Activated CD4-positive, CD25-positive, alpha-beta regulatory T cell treated with anti-CD3 and anti-CD28 coated beads, Interleukin-2, amount 50 U/mL, for 24 hours (primary cell): Measurements from ENCODE around the gene NR1D1.

ENCODE experiments used
- ATAC-seq, 2 donors: fragments of 150-1000 bp; cut with Tn5 transposase; one replicate each; pipeline ENCODE4 v1.10.0; 2021; ENCODE audit warnings: mild to moderate bottlenecking in 1 of 2, moderate library complexity in 1 of 2

NR1D1 gene

DNA sequence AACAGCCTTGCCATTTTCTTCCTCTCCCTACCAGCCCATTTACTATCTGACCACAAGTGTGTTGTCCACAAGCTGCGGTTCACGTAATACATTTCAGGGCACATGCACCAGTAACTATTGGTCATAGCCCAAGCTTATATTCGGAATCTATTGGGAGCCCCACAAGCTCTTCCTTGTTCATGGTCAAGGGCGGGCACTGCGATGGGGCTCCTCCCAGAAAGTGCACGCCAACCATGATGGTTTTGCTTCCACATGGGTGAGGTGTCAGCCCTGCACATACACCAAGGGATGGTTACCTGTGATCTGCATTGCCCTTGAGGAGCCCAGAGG lies 25.6 kb downstream of the NR1D1 start:
- no peak for ATAC-seq

- no peak for ATAC-seq
These were observed 26.2 kb downstream of the NR1D1 start for GRCh38 chr17:40074175-40074512.

DNA sequence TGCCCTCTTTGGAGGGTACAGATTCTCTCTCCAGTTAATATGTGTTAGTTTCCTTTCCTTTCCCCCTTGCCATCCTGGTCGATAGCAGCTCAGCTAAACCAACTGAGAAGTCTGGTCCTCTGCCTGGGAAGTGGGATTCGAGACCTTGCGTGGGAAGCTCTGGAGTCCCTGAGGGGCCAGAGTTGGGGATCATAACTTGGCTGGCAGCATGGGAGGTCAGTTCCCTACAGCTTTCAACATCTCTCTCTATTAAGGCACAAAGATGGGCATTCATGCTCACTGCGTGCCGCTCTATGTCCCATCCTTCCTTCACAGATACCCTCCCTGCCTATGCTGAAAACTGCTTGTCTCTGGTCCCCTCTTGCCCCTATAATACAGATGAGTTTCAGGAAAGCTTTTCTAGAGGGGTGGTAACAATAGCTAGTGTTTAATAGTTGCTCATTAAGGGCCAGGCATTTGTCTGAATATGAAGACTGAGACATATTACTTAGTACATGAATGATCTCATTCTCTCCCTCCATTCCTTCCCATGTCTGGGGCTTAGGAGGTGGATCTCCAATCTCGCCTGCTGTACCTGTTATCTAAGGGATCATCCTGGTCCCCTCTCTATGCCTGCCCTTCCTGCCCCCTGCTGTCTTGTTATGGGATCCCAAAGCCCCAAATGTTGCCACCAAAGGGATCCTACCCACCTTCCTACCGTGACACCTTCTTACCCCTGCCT lies 26.8 kb downstream of the NR1D1 start:
- ATAC-seq: no peak

GRCh38 chr17:40072735-40073346 lies 27.5 kb downstream of the NR1D1 start:
- ATAC-seq: no peak

DNA sequence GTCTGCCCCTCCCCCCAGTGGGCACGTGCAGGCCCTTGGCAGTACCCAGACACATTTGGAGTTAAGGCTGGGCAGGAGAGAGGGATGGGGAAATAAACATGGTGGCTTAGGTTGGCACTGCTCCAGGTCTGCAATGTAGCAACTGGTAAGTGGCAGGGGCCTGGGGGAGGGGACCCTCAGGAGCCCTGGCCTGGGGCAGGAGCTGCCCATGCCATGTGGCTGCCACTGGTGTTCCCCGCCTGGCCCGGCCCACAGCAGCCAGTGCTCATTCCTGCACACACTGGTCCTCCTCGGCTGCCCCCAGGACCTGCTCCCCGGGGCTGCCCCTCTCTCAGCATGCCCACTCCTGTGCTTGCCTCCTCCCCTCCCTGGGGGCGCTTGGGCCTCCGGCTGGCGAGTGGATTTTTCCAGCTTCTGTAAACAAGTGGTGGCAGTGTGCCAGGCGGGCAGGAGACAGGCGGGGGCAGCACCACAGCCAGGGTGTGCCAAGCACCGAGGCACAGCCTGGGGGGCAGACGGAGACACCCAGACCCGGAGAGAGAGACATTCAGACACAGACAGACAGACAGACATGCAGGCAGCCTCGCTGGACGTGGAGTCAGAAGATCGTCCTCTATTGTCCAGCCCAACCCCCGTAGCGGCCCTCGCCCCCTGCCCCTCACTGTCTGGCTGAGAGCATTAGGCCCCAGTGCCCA lies 28.2 kb downstream of the NR1D1 start:
- ATAC-seq: no peak

- ATAC-seq: no peak
These were observed 28.9 kb downstream of the NR1D1 start for GRCh38 chr17:40071313-40072039.

DNA sequence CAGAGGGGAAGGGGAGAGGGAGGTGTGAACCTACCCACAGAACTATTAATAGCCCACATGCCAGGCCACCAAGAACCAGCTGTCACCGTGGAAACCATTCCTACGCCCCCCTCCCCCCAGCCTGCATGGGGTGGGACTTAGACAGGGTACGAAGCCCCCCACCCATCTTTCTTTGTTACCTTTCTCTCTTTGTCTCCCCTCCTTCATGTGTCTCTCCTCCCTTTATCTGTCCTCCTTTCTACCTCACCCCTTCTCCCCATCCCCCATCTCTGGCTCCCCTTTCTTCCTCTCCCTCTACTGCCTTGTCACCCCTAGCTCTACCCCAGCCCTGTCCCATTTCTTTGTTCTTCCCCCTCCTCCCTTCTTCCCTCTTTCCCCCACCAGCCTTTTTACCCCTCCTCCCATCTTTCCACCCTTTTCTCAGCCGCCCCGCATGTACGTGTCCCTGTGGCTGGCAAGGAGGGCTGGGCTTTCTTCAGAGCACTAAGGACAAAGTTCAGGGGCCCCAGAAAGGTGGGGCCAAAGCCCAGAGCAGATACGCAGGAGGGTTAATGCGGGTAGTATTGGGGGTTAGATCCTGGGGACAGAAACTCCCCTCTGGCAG lies 29.6 kb downstream of the NR1D1 start:
- ATAC-seq: no peak

GRCh38 chr17:40069751-40070708 lies 30.4 kb downstream of the NR1D1 start:
- peak; percentile 19 to 21 for ATAC-seq

DNA sequence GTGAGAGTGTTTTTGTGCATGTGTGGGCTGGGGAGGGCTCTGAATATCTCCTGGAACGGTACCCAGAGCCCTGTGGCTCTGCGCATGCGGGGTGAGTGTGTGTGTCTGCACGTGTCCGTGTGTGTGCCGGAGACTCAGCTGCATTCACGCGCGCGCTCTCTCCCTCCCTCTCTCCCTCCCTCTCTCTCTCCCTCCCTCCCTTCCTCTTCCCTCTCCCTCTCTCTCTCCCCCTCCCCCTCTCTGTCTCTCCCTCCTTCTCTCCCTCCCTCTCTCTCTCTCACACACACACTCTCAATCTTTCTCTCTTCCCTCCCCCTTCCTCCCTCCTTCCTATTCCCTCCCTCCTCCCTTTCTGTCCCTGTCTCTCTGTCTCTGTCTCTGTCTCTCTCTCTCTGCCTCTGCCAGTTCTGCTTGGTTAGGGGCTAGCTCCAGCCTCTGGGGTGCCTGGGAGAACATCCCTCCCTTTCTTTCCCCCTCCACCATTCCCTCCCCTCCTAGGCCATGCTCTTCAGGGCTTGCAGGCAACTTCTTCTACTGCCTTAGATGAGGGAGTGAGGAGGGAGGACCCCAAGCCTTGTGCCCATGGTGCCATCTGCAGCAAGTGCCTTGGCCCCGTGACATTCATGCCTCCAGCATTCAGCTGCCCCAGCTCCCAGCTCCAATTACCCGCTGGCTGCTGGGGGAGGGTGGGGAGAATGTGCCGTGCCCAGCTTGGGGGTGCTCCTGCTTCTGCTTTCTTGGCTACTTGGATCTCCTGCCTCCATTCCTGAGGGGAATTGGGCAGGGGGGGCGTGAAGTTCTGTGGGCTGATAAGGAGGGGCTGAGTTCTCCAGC lies 31.3 kb downstream of the NR1D1 start:
- peak; percentile 62 to 73 for ATAC-seq

- ATAC-seq: peak in 1 of 2 donors; percentile 9
These were observed 31.8 kb downstream of the NR1D1 start for GRCh38 chr17:40068584-40068916.

GRCh38 chr17:40068129-40068581 lies 32.2 kb downstream of the NR1D1 start:
- ATAC-seq: no peak

GRCh38 chr17:40067710-40068109 lies 32.7 kb downstream of the NR1D1 start:
- ATAC-seq: no peak

- no peak for ATAC-seq
These were observed 34.4 kb downstream of the NR1D1 start for GRCh38 chr17:40065769-40066510.

- ATAC-seq: no peak
These were observed 35.2 kb downstream of the NR1D1 start for GRCh38 chr17:40064971-40065768.

- ATAC-seq: peak; percentile 30 to 43
These were observed 36.4 kb downstream of the NR1D1 start for GRCh38 chr17:40063901-40064531.

DNA sequence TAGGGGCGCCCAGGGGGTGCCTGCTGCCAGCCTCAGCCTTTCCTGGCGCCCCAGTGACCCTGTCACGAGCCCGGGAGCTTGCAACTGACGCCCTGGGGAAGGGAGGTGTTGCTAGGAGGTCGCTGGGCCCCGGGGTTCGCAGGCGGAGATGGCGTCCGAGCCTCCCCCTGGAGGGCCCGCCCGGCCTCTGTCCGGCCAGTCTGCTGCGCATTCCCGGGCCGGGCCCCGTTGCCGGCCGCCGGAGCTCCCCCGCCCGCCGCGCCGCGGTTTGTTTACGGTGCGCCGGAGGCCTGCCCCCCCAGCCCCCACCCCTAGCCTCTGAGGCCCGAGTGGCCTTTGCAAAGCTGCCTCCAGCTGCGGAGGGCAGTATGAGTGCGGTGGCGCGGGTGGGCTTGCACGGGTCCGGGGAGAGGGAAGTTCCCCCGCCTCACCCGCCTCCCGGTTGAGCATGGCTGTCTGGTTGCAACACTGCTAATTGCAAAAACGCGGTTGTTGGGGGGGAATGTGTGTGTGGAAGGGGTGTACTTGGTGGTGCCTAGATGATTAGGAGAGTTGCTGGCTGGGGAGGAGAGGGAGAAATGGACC lies 37.1 kb downstream of the NR1D1 start:
- ATAC-seq: peak; percentile 11 to 33

DNA sequence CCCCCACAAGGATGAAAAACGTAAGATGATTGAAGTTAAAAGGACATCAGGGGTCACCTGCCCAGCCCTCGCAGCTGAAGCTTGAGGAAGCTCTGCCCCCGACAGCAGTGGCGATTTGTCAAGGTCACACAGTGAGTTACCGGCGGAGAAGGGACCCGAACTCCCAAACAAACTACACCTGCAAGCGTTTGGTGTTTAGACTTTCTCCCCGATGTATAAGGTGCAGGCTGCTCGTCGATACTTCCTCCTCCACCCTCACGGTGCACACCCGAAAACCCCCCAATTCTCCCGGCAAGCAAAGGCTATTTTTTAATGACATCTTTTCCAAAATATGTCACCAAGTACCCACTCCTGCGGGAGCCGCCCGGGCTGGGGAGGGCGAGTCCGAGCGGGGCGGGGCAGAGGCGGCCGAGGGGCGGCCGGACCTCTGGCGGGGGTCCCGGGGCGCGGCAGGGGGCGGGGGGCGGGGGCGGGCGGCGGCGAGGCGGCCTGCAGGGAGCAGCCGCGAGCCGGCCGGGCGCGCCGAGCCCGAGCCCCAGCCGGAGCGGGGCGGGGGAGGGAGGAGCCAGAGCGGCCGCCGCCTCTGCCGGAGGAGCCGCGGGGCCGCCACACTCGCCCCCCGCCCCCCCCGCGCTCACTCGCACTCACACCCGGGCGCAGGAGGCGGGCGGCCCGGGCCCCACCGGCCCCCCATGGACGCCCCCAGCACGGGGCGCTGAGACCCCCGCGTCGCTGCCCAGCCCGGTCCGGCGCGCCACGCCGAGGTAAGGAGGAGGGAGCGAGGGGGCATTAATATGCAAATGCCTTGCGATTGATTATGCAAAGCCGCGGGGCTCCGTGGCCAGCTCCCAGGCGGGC lies 37.8 kb downstream of the NR1D1 start, which contains the start of gene THRA:
Gene THRA, plus strand, starts transcription at position 637 of the 858 bp plus-strand sequence. CDS start 11,524 bp downstream, outside the sequence.
- peak; percentile 83 to 88 for ATAC-seq
